ENCODE results near the gene MSH2. TPM values are rescaled to one million over a fixed set of nuclear protein-coding genes. Genes with fewer than 3 reads are reported as not detected.

MSH2 gene
- total RNA-seq, 2 donors from 2014 or later, result 4.3 to 8.9 TPM

DNA sequence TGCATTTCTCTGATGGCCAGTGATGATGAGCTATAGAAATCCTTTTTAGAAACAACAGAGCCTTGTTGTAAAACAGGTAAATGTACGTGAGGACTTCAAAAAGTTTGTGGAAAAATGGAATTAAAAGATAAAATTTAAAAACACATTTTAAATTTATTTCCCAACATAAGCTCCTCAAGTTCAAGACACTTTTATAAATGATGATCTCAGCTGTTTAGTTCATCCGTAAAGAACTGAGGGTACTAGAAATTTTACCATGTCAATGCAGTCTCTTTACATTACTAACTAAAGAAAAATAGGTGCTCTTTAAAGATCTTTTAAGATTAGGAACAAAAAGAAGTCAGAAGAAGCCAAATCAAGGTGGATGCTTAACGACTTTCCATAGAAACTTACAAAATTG, 52.5 kb downstream of the MSH2 start:
- Histone ChIP-seq H3K27ac (no peak overlapping the region), H3K4me1 (no peaks in the 10 kb centered on the region), H3K36me3 (no peaks in the 10 kb centered on the region), H3K4me3 (no peak overlapping the region), H3K9me3 (no peaks in the 10 kb centered on the region), H3K27me3 (no peaks in the 10 kb centered on the region)
- TF ChIP-seq CTCF (IDR thresholded peaks at IDR 0.05), result no peak
- DNase-seq (ENCODE audit: low spot score), result no peak

- no peaks in the 10 kb centered on the region for H3K9me3 ChIP-seq
- no peaks in the 10 kb centered on the region for H3K4me1 ChIP-seq
- H3K4me3 ChIP-seq, result no peak overlapping the region
- no peak for DNase-seq (ENCODE audit: low spot score)
- no peaks in the 10 kb centered on the region for H3K36me3 ChIP-seq
- no peak for TF ChIP-seq CTCF (IDR thresholded peaks at IDR 0.05)
- H3K27me3 ChIP-seq, result no peaks in the 10 kb centered on the region
- H3K27ac ChIP-seq, result no peak overlapping the region
Observed at GRCh38 chr2:47456851-47457250, 53.9 kb downstream of the MSH2 start.

- no peak overlapping the region for H3K4me3 ChIP-seq
- no peaks in the 10 kb centered on the region for H3K36me3 ChIP-seq
- no peaks in the 10 kb centered on the region for H3K27me3 ChIP-seq
- DNase-seq (ENCODE audit: low spot score), result no peak
- no peaks in the 10 kb centered on the region for H3K4me1 ChIP-seq
- no peak overlapping the region for H3K27ac ChIP-seq
- TF ChIP-seq CTCF (IDR thresholded peaks at IDR 0.05), result no peak
- no peaks in the 10 kb centered on the region for H3K9me3 ChIP-seq
Observed at GRCh38 chr2:47457268-47457667, 54.3 kb downstream of the MSH2 start.

DNA sequence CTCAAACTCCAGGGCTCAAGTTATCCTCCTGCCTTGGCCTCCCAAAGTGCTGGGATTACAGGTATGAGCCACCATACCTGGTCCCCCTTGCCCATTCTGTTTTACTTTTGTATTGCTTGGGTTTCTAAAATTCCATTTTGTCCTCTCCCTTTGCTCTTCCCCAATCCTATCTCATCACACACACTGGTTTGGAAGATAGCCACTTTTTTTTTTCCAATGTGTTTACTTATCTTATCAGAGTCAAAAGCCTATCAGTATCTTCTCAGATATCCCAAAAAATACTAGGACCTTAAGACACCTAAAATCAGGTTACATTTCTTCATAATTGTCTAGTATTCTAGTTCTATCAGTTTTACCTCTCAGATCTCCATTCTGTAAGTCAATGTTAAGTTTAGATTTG, 56.1 kb downstream of the MSH2 start:
- H3K27ac ChIP-seq, result no peak overlapping the region
- no peak overlapping the region for H3K4me3 ChIP-seq
- H3K4me1 ChIP-seq, result no peaks in the 10 kb centered on the region
- no peak for TF ChIP-seq CTCF (IDR thresholded peaks at IDR 0.05)
- DNase-seq (ENCODE audit: low spot score), result no peak
- no peaks in the 10 kb centered on the region for H3K9me3 ChIP-seq
- H3K36me3 ChIP-seq, result peaks cover 9% of the 10 kb centered on the region
- H3K27me3 ChIP-seq, result no peaks in the 10 kb centered on the region

GRCh38 chr2:47460766-47461165, 57.8 kb downstream of the MSH2 start:
- TF ChIP-seq CTCF (IDR thresholded peaks at IDR 0.05), result no peak
- no peak overlapping the region for H3K27ac ChIP-seq
- H3K9me3 ChIP-seq, result no peaks in the 10 kb centered on the region
- H3K4me1 ChIP-seq, result no peaks in the 10 kb centered on the region
- no peaks in the 10 kb centered on the region for H3K27me3 ChIP-seq
- H3K4me3 ChIP-seq, result no peak overlapping the region
- DNase-seq (ENCODE audit: low spot score), result no peak
- H3K36me3 ChIP-seq, result peaks cover 9% of the 10 kb centered on the region

DNA sequence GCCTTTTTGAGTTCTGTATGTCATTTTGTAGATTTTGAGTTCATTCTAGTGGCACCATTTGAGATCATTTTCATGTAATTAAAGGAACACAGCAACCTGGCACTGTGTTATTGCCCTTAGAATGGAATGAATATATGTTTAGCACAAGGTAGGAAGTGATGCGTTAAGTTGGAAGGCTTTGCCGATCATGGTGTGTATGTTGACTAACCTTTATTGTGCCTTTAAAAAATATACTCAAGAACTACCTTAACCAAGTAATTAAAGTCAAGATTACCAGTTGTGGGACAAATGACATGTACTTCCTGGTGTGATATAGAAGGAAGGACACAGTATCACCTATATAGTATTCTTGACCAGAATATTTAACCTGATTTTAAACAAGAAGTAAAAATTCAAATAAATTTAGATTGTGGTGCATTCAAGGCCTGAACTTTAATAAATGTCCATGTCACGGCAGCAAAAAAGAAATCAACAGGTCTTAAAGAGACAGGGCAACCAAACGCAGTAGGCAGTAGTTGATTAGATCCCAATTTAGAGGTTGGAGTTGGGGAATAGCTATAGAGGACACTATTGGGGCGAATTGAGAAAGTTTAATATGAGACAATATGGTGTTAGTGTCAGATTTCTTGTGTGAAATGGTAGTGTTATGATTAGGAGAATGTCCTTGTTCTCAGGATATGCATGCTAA, 68.6 kb downstream of the MSH2 start:
- Histone ChIP-seq H3K27me3 (no peaks in the 10 kb centered on the region), H3K9me3 (no peaks in the 10 kb centered on the region), H3K36me3 (peaks cover 8% of the 10 kb centered on the region), H3K27ac (no peak overlapping the region), H3K4me3 (no peak overlapping the region), H3K4me1 (no peaks in the 10 kb centered on the region)
- no peak for DNase-seq (ENCODE audit: low spot score)
- TF ChIP-seq CTCF (IDR thresholded peaks at IDR 0.05), result no peak

Data from right atrium auricular region (tissue), 2 donors.